Stimulated activated naive B cell treated with anti-CD40 and anti-IgM and Interleukin-4, amounts not matched to agents 10 μg/mL and 1 μg/mL and 100 μg/mL, for 72 hours (primary cell): Measurements from ENCODE around the gene SCG5.

ENCODE experiments used
- ATAC-seq, 2 donors: fragments of 150-1000 bp; cut with Tn5 transposase; replicated peaks; 2 replicates each; pipeline ENCODE4 v1.10.0; 2021; ENCODE audit warnings: moderate library complexity in 1 of 2
- DNase-seq: peaks from one replicate; pipeline ENCODE4 v3.0.0; 2021
- H3K27ac Mint-ChIP-seq: one replicate; pipeline ENCODE4 v1.8.0; 2022; ENCODE audit warnings: mild to moderate bottlenecking, mixed read lengths
- H3K27me3 Mint-ChIP-seq, 2 donors: one replicate each; pipeline ENCODE4 v1.8.0; 2022; ENCODE audit warnings: mixed read lengths in 2 of 2
- H3K36me3 Mint-ChIP-seq, 2 donors: one replicate each; pipeline ENCODE4 v1.8.0; 2022; ENCODE audit warnings: mixed read lengths in 2 of 2, mild to moderate bottlenecking in 1 of 2
- H3K4me1 Mint-ChIP-seq, 2 donors: one replicate each; pipeline ENCODE4 v1.8.0; 2022; ENCODE audit warnings: mixed read lengths in 2 of 2, mild to moderate bottlenecking in 1 of 2
- H3K4me3 Mint-ChIP-seq, 2 donors: one replicate each; pipeline ENCODE4 v1.8.0; 2022; ENCODE audit warnings: mild to moderate bottlenecking in 2 of 2, mixed read lengths in 2 of 2, moderate library complexity in 1 of 2
- H3K9me3 Mint-ChIP-seq, 2 donors: one replicate each; pipeline ENCODE4 v1.8.0; 2022; ENCODE audit warnings: mixed read lengths in 2 of 2, mild to moderate bottlenecking in 1 of 2

Gene SCG5

GRCh38 chr15:32692286-32692685 is 50.8 kb downstream of the SCG5 start:
- H3K9me3 Mint-ChIP-seq: no peaks in the 10 kb centered on the region
- no peak overlapping the region for H3K27ac Mint-ChIP-seq
- H3K4me3 Mint-ChIP-seq: no peak overlapping the region
- no peaks in the 10 kb centered on the region for H3K4me1 Mint-ChIP-seq
- no peaks in the 10 kb centered on the region for H3K27me3 Mint-ChIP-seq
- H3K36me3 Mint-ChIP-seq: no peaks in the 10 kb centered on the region
- DNase-seq (no peak), ATAC-seq (no peak)

GRCh38 chr15:32694222-32694983 is 52.9 kb downstream of the SCG5 start:
- Mint-ChIP-seq H3K27me3 (peaks cover 9 to 10% of the 10 kb centered on the region in 2 donors), H3K4me3 (no peak overlapping the region), H3K27ac (no peak overlapping the region), H3K36me3 (no peaks in the 10 kb centered on the region), H3K4me1 (no peaks in the 10 kb centered on the region), H3K9me3 (no peaks in the 10 kb centered on the region)
- DNase-seq (no peak), ATAC-seq (no peak)

GRCh38 chr15:32698773-32699390 is 57.4 kb downstream of the SCG5 start:
- no peaks in the 10 kb centered on the region for H3K9me3 Mint-ChIP-seq
- H3K4me1 Mint-ChIP-seq: no peaks in the 10 kb centered on the region
- no peak overlapping the region for H3K27ac Mint-ChIP-seq
- ATAC-seq: no peak
- H3K36me3 Mint-ChIP-seq: no peaks in the 10 kb centered on the region
- H3K4me3 Mint-ChIP-seq: no peak overlapping the region
- no peak for DNase-seq
- peaks cover 12 to 21% of the 10 kb centered on the region in 2 donors for H3K27me3 Mint-ChIP-seq

GRCh38 chr15:32700501-32701150 is 59.1 kb downstream of the SCG5 start:
- Mint-ChIP-seq H3K27me3 (peaks cover 12 to 27% of the 10 kb centered on the region in 2 donors), H3K4me1 (no peaks in the 10 kb centered on the region), H3K9me3 (no peaks in the 10 kb centered on the region)

GRCh38 chr15:32701863-32702262 is 60.4 kb downstream of the SCG5 start:
- ATAC-seq (no peak), DNase-seq (no peak)
- Mint-ChIP-seq H3K27me3 (peaks cover 12 to 33% of the 10 kb centered on the region in 2 donors), H3K27ac (no peak overlapping the region), H3K4me3 (no peak overlapping the region), H3K4me1 (no peaks in the 10 kb centered on the region), H3K9me3 (no peaks in the 10 kb centered on the region), H3K36me3 (no peaks in the 10 kb centered on the region)

More at GRCh38 chr15:32700501-32701150, 59.1 kb downstream of the SCG5 start:
- Mint-ChIP-seq H3K27ac (no peak overlapping the region), H3K4me3 (no peak overlapping the region), H3K36me3 (no peaks in the 10 kb centered on the region)
- DNase-seq: no peak
- ATAC-seq: no peak

GRCh38 chr15:32704395-32704981 is 63.0 kb downstream of the SCG5 start:
- no peak for ATAC-seq
- DNase-seq: no peak
- no peaks in the 10 kb centered on the region for H3K36me3 Mint-ChIP-seq
- no peaks in the 10 kb centered on the region for H3K4me1 Mint-ChIP-seq
- no peak overlapping the region for H3K4me3 Mint-ChIP-seq
- no peaks in the 10 kb centered on the region for H3K9me3 Mint-ChIP-seq
- peaks cover 12 to 41% of the 10 kb centered on the region in 2 donors for H3K27me3 Mint-ChIP-seq
- H3K27ac Mint-ChIP-seq: no peak overlapping the region

GRCh38 chr15:32705446-32705845 is 63.9 kb downstream of the SCG5 start:
- Mint-ChIP-seq H3K36me3 (no peaks in the 10 kb centered on the region), H3K9me3 (no peaks in the 10 kb centered on the region), H3K27me3 (peaks cover 12 to 41% of the 10 kb centered on the region in 2 donors), H3K27ac (no peak overlapping the region), H3K4me1 (no peaks in the 10 kb centered on the region), H3K4me3 (no peak overlapping the region)
- no peak for DNase-seq
- ATAC-seq: no peak

- no peak for ATAC-seq
- H3K27me3 Mint-ChIP-seq: peaks cover 17 to 38% of the 10 kb centered on the region in 2 donors
- H3K9me3 Mint-ChIP-seq: no peaks in the 10 kb centered on the region
- no peak overlapping the region for H3K4me3 Mint-ChIP-seq
- no peak for DNase-seq
- no peaks in the 10 kb centered on the region for H3K4me1 Mint-ChIP-seq
- no peak overlapping the region for H3K27ac Mint-ChIP-seq
- no peaks in the 10 kb centered on the region for H3K36me3 Mint-ChIP-seq
Measured at GRCh38 chr15:32706704-32707103, 65.2 kb downstream of the SCG5 start.

- H3K4me1 Mint-ChIP-seq: no peaks in the 10 kb centered on the region
- ATAC-seq (no peak), DNase-seq (no peak)
- H3K27ac Mint-ChIP-seq: no peak overlapping the region
- no peaks in the 10 kb centered on the region for H3K9me3 Mint-ChIP-seq
- no peak overlapping the region for H3K4me3 Mint-ChIP-seq
- H3K27me3 Mint-ChIP-seq: peaks cover 20 to 43% of the 10 kb centered on the region in 2 donors
- no peaks in the 10 kb centered on the region for H3K36me3 Mint-ChIP-seq
Measured at GRCh38 chr15:32707436-32707835, 65.9 kb downstream of the SCG5 start.

GRCh38 chr15:32709295-32710033 is 68.0 kb downstream of the SCG5 start:
- Mint-ChIP-seq H3K4me1 (no peaks in the 10 kb centered on the region), H3K27me3 (peaks cover 22 to 37% of the 10 kb centered on the region in 2 donors), H3K27ac (no peak overlapping the region), H3K36me3 (no peaks in the 10 kb centered on the region), H3K4me3 (no peak overlapping the region), H3K9me3 (no peaks in the 10 kb centered on the region)
- DNase-seq (no peak), ATAC-seq (no peak)

GRCh38 chr15:32715276-32715675 is 73.8 kb downstream of the SCG5 start:
- H3K36me3 Mint-ChIP-seq: no peaks in the 10 kb centered on the region
- no peaks in the 10 kb centered on the region for H3K9me3 Mint-ChIP-seq
- DNase-seq: no peak
- peaks cover 16 to 27% of the 10 kb centered on the region in 2 donors for H3K4me1 Mint-ChIP-seq
- peaks cover 54 to 62% of the 10 kb centered on the region in 2 donors for H3K27me3 Mint-ChIP-seq
- no peak overlapping the region for H3K4me3 Mint-ChIP-seq
- no peak overlapping the region for H3K27ac Mint-ChIP-seq
- ATAC-seq: peak; percentile 69 to 78

GRCh38 chr15:32716216-32716914 is 74.9 kb downstream of the SCG5 start:
- H3K4me3 Mint-ChIP-seq: peak overlapping the region; percentile 46 to 73
- H3K9me3 Mint-ChIP-seq: no peaks in the 10 kb centered on the region
- peaks cover 59 to 69% of the 10 kb centered on the region in 2 donors for H3K27me3 Mint-ChIP-seq
- no peak for ATAC-seq
- H3K4me1 Mint-ChIP-seq: peaks cover 16 to 27% of the 10 kb centered on the region in 2 donors
- DNase-seq: no peak
- no peaks in the 10 kb centered on the region for H3K36me3 Mint-ChIP-seq
- peak overlapping the region; percentile 70 for H3K27ac Mint-ChIP-seq

GRCh38 chr15:32716915-32717425 is 75.5 kb downstream of the SCG5 start:
- Mint-ChIP-seq H3K9me3 (no peaks in the 10 kb centered on the region), H3K27ac (peak overlapping the region; percentile 70), H3K4me1 (peaks cover 16 to 27% of the 10 kb centered on the region in 2 donors), H3K27me3 (peaks cover 53 to 64% of the 10 kb centered on the region in 2 donors), H3K4me3 (peak overlapping the region; percentile 46 to 73), H3K36me3 (no peaks in the 10 kb centered on the region)
- no peak for ATAC-seq
- DNase-seq: no peak
